ENCODE measurements around the gene FAM228B.
"Not testable (repeated sequence)": the region's sequence is repeated elsewhere in the genome, so short reads cannot be mapped to it uniquely, and the experiment has no call there.

The FAM228B gene

DNA sequence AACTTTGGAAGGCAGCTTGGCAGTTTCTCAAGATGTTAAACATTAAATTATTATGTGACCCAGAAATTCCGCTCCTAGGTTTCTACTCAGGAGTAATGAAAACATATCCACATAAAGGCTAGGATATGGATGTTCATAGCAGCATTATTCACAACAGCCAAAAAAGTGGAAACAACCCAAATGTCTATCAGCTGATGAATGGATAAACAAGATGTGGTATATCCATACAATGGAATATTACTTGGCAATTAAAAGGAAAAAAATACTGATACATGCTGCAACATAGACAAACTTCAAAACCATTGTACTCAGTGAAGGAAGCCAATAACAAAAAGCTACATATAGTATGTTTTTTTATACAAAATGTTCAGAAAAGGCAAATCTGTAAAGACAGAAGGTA lies 39.2 kb downstream of the FAM228B start:
- no peak for FAIRE-seq

DNA sequence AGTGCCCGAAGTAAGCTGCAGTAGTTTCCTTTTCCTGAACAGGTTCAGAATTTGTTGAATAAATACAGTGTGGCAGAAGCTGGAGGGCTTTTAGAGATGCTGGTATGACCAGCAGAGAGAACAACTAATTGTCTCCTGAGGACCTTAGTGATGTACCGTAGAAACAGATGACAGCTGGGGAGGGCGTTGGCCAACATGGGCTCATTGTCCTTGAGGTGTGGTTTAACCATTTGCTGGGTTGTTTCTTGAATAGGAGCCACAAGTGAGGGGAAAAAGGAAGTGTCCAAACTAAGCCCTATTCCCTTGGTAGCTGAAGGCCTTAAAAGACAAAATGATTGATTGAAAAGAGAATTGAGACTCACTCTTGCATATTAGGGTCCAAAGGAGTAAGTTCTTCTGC lies 39.9 kb downstream of the FAM228B start:
- FAIRE-seq: no peak

DNA sequence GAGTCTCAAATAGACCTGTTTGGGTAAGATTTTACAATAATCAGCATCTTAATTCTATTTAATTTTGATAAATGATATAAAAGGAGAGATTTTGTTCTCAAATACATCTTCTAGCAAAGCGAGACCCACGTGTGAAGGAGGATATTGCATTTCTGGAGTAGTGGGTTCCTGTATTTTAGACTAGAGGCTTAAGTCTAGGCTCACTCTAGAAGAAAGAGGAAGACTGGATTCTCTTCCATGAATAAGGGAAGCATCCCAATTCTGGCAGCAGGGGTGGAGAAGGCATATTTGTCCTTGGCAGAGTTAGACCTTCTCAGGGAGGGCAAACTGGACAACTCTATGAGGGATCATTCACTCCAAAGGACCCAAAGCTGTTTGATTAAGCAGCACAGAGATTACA lies 40.3 kb downstream of the FAM228B start:
- no peak for FAIRE-seq

DNA sequence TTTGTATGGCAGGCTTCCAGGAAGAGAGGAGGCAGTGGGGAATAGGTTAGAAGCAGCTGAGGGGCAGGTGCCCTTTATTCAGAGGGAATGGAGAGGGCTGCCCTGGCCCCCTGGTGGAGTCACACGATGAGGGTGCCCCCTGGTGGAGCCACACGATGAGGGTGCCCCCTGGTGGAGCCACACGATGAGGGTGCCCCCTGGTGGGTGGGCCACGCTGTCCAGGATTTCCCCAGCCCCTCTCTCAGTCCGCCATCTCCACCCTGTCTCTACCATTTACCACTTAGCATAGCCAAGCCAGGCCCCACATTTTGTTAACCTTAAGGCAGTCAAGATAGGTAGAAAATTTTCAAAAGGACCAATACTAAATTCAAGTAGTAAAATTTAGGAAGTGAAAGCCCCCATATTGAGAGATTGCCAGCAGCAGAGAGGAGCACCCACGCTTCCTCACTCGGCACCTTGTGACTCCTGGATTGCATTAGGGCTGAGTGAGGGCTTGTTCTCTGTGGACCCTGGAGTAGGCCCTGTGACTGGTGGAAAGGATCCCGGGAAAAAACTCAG lies 41.2 kb downstream of the FAM228B start:
- no peak for FAIRE-seq

DNA sequence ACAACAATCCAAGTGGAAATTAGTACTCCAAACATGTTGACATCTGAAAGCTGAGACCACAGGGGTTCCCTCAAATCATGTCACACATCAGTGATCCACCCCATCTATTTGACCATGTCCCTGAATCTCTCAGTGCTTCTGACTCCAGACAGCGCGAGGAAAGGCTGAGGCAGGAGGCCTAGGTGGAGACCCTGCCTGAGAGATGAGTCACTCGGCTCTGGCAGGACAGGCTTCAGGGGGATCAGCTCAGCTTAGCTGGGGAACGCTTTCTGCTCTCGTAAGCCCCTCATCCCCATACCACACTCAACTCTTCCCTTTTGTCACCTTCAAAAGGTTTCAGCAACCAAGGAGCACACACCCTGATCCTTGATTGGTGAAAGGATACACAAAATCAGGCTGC lies 45.8 kb downstream of the FAM228B start:
- FAIRE-seq: no peak

DNA sequence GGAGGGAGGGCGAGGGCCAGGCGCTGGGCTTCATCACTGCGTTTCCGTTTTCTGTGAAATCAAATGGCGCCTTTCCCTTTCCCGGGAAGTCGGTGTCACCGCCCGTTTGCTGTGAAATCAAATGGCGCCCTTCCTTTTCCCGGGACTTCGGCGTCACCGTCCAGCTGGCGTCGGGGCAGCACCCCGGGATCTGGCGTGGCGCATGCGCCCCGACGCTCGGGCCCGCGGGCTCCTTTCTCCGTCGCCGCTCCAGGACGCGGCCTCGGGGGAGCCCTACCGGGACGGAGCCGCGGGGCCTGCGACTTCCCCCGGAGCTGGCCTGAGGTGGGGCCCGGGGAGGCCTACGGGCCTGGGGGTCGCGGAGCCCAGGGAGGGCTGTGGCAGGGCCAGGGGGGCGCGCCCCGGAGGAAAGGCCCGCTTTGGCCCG lies 51.6 kb downstream of the FAM228B start, which contains the start of gene FAM228A:
FAM228A (plus strand) TSS at position 203 of the 427 bp plus-strand sequence. CDS start 428 bp downstream, outside the sequence.
- no peak for FAIRE-seq

DNA sequence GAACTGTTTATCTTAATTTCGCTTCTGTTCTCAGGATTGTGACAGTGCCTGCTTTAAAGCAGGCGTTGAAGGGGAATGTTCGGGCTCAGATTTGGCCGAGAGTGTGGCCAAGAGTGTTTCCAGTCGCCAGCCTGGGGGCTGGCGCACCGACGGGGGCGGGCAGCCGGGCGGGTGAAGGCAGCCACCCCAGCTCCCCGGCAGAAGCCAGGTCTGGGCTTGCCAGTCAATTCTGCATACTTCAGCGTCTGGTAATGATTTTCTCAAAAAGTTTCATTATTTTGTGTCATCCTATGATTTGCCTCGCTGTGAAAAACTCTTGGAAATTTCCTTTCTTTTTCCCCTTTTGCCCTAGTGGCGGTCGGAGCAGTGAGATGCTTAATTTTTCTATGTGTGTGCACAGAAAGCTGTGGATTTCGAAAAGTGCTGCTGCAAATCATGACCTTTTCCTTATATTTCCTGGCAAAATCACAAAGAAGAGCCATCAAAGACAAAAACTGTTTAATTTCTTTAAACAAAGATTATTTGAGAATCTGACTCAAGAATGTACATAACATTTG lies 52.4 kb downstream of the FAM228B start:
- no peak for FAIRE-seq

DNA sequence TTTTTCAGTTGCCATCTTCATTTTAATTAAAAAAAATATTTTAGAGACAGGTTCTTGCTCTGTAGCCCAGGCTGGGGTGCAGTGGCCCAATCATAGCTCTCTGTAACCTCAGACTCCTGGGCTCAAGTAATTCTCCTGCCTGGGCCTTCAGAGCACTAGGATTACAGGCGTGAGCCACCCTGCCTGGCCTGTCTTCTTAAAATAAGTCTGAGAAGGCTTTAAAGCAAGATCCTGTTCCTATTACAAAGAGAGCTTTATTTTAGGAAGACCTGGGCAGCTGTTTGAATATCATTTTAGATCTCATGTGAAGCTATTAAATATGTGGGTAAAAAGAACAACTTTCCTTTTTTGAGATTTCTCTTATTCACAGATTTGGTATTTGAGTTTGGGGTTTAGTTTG lies 53.1 kb downstream of the FAM228B start:
- FAIRE-seq: no peak

DNA sequence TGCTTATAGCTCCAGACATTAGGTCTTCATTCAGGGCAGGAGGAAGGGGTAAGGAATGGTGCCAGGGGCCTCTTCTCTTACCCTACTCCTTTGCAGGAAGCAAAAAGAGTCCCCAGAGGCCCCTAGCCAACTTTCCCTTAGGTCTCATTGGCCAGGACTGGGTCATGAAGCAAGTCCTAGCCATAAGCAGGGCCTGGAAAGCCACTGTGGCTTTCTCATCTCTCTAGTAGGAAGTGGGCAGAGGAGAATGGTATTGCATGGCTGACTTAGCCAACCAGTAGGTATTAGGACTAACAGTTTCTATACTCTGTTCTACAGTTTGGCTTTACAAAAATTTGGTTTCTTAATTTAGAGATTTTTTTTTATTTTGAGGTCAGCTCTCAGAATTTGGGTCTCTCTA lies 56.4 kb downstream of the FAM228B start:
- FAIRE-seq: no peak

DNA sequence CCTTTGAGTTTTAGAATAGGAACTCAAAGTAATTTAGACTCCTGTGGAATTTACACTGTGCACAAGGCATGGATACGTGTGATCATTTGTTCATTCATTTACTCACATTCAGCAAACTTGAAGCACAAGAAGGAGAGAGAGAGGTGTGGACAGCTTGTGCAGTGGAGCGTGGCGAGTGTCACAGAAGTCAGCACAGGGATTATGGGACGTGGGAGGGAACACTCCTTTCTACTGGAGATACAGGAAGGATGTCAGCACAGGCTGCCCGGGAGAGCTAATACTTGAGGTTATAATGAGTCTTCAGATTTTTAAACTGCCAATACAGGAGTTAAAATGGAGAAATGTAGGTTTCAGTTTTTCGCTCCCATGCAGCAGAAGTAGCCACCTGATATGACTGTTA lies 58.6 kb downstream of the FAM228B start:
- no peak for FAIRE-seq

DNA sequence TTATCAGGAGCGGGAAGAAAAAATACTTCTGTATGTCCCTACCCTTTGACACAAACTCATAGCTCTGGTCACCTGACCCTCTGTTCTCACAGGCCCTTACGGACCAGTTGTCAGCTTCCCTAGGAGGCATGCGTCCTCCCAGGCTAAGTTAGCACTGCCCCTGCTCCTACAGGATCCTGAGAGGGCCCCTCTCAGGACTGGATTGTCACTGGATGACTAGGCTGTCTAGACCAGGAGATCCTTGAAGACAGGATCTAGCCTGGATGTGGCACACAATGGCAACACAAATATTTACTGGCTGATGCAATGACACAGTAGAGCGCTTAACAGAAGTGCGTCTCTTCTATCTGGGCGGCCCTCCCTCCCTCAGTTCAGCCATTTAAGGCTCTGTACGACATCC lies 59.2 kb downstream of the FAM228B start:
- FAIRE-seq: no peak

DNA sequence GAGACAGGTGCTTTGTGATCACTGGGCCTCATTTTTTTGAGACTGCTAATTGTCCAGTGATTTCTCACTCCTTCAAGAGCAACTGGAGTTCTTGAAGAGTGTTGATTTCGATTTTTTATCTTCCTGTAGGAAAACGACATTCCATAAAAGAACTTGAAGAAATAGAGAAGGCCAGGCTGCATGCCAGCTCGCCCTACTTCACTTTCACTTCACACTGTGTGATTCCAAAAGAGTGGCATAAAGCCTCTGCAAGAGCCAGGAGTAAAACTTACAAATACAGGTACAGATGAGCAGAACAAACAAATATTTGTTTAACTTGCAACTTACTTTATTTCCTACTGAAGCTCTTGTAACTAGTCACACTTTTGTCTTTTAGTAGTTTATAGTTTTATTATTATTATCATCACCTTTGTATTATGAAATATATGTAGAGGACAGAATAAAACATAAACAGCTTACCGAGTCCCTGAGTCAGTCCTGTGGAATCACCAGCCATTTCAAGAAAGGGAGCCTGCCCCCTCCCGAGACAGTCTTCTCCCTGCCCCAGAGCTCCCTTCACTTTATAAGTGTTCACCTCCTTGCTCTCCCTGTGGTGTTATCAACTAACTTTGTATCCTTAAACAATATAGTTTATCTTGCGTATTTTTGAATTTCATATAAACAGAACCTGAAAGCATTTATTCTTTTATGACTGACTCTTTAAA lies 60.2 kb downstream of the FAM228B start:
- FAIRE-seq: no peak

DNA sequence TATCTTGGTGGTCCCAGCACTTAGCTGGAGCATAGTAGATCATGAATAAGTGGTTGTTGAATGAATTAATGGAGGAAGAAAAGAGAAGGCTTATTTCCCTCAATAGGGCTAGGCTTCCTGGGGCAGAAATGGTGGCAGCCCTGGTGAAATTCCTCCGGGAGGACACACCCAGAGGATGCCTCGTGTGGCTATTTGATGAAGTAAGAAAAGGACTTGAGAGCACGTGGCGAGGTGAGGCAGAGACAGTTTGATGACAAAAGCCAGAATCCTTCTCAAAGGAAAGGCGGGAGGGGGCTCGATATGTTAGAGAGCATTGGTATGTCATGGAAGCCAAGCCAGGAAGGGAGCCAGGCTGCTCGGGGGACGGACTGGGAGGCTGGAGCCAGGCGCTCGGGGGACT lies 66.3 kb downstream of the FAM228B start:
- no peak for FAIRE-seq

DNA sequence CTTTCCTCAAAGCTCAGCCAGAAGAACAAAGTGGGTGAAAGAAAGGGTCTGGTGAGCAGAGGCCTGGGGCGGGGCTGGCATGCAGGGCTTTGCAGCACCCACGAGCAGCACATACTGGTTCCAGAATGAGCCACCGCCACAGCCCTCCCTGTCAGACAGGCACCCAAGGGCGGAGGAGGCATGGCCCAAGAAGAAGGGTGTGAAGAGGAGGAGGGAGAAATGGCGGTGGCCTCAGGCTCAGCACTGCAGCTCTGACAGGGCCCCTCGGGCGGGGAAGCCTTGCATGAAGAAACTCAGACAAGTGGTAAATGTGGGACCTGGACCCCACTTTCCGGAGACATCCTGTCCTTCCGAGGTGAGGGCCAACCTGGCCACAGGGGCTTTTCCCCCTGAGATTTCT lies 67.2 kb downstream of the FAM228B start:
- no peak for FAIRE-seq

DNA sequence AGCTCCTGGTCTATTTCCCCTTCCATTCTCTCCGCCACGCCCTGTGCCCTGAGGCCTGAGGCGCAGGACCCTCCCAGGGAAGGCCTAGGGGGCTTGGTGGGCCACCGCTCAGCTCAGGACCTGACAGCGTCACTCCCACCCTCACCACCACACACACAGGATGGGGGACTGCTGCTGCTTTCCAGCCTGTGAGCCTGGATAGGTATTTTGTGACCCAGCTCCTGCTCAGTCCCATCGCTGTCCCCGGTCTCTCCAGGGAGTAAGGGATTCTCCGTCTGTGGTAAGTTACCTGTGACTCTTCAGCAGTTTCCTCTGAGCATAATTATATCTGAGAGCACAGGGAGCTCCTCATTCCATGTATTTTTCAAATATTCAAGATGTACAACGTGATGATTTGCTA lies 67.9 kb downstream of the FAM228B start:
- no peak for FAIRE-seq

DNA sequence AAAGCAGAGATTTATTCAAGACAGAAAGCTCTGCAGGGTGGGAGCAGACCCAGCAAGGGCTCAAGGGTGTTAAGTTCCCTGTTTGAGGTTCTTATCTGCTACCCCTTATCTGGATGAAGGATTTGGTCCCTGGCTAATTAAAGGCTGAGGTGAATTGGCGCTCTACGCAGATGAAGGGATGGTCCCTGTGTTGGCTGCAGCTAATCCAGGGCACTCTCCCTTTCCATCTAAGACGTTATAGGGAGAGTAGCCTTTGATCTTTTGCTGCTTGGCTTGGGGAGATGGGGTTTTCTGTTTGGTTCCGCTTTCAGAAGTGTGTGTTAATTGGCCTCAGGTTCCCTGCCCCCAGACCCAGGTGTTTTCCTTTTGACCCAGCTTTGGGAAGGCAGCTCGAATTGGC lies 68.6 kb downstream of the FAM228B start:
- FAIRE-seq: no peak

DNA sequence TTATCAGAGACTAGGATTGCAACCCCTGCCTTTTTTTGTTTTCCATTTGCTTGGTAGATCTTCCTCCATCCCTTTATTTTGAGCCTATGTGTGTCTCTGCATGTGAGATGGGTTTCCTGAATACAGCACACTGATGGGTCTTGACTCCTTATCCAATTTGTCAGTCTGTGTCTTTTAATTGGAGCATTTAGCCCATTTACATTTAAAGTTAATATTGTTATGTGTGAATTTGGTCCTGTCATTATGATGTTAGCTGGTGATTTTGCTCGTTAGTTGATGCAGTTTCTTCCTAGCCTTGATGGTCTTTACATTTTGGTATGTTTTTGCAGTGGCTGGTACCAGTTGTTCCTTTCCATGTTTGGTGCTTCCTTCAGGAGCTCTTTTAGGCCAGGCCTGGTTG lies 73.9 kb downstream of the FAM228B start:
- not testable (repeated sequence) for FAIRE-seq

DNA sequence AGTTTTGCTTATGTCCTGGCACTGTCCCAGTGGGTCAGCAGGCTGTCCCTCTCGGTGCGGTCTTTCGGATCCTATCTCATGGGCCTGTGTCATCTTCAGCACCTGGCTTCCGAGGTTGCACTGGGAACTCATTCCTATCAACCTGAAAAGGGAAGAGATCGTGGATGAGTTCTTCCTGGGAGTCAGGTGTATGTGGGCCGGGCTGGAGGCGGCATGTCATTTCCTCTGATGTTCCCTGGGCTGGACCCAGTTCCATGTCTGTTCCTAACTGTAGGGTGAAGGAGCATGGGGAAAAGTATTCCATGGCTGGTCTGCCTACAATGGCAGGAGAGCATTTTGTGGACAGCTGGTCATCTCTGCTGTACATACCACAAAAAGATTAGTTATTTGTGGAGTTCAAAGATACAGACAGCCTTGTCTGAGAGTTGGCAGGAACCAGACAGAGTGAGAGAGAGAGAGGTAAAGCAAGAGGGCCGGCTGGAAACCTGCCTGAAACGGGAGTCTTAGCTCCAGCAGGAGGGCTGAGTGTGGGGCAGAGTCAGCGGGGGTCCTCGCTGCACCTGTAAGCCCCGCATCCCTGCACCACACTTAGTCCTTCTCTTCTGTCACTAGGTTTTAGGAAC lies 76.8 kb downstream of the FAM228B start:
- FAIRE-seq: no peak

DNA sequence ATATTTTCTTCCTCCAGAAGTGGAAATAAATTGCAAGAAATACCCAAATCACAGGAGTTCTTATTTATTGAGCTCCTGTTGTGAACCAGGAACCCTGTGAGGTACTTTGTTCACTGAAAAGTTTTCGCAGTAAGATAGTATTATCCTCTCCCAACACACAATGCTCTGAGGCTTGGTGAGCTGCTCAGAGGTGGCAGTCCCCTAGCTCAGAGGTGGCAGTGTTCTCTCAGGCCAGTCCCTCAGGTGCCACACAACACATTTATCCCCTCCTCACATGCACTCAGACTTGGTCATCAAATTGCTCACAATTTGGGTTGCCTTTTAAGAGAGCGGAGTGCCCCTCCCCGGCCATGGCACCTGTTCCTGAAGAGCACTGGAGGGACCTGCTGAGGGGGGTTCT lies 77.5 kb downstream of the FAM228B start:
- FAIRE-seq: no peak

DNA sequence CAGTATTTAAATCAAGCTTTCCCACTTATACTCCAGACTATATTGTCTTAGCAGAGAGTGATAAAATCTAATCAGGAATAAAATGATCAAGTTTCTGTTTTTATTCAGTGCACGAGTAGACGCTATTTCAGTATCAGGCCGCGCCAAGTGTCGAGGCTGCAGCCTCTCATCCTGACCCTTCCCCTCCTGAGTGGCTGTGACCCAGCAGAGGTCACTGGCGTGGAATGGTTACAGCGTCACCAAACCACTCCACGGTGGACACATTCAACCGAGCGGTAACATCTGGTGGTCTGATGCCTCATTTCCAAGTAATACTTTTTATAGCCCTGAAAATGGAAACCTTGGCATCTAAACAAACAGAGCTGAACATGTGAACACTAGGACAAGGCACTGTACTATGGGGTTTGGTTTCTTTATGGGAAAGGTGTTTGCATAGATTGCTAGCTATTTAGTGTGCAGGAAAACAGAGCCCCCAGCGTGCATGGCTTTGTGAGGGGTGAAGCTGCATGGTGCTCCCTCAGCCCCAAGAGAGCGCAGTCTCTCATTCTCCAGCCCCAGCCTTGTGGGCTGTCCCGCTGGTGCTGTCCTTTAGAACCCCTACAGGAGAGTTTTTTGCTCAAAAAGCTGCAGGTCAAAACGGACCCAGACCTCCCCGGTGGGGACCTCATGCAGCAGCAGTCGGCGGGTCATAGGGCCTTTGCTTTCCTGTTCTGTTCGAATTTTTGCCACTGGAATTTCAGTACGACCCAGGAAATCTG lies 79.9 kb downstream of the FAM228B start:
- FAIRE-seq: no peak

DNA sequence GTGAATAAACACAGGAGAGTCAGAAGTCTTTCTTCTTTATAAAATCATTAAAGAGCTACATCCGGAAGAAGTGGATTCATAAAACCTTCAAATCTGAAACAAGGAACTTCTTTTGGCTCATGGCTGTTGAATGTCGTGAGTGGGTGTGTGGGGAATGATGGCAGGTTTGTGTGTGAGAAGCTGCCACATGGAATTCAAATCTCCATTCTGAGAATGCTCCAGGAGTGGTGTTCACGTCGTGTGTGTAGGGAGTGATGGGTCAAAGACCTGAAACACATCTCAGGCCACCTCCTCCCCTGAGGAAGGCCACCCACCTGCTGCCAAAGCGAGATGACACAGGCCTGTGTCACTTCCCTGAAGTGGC lies 80.5 kb downstream of the FAM228B start:
- no peak for FAIRE-seq

DNA sequence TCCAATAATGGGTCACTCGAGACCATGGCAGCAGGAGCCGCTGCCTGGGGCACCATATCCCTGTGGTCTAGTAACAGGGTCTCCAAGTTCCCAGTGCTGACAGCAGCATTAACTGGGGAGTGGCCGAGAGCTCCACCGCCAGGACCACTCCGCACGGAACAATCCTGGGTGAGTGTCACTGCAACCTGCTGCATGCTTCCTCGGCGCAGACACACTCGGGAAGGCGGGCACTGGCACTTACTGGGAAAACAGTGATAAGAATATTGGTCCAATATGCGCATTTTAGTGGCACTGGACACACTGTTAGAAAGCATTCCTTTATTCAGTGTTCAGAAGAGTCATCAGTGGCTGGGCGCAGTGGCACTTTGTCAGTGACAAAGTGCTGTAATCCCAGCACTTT lies 81.2 kb downstream of the FAM228B start:
- no peak for FAIRE-seq

DNA sequence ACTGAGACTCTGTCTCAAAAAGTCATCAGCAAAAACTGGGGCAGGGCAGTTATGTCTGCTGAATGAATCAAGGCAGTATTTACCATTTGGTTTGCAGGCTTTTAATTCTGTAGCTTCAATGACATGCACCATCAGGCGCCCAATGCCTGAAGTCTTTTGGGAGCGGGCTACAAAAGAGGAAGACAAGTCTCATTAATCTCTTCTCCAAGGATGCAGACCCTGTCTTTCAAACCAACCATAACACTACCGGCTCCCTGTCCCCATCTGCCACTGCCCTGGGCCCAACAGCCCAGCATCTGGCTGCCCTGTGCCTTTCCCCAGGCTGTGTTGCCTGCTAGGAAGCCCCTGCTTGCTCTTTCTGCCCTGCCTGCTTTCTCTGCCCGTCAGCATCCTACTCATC lies 81.9 kb downstream of the FAM228B start:
- FAIRE-seq: no peak

DNA sequence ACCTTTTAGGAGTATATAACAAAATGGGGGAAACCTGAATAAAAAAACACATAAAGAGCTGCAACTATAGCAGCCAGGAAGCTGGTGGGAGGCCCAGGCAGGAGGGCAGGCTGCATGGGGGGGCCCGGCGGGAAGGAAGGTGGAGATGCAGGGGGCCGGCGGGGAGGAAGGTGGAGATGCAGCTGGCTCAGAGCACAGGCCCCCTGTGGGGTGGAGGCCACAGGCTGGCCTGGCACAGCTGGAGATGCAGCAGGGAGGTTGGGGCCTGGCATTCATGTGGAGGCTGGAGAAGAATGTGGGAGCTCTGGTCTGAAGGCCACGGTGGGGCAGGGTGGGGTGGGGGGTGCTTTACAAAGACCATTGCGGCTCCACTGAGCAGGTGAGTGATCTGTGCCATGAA lies 83.0 kb downstream of the FAM228B start:
- FAIRE-seq: no peak
